ENCODE results near the gene EPS15. TPM values are rescaled to one million over a fixed set of nuclear protein-coding genes. Genes with fewer than 3 reads are reported as not detected.

The EPS15 gene
- total and polyA plus RNA-seq, 2 experiments from 2014 or later, result 31.0 to 76.5 TPM

- Histone ChIP-seq H3K4me2 (no peak overlapping the region), H3K9me2 (ENCODE audit: insufficient read depth) (no peaks in the 10 kb centered on the region), H3K4me3 (no peak overlapping the region), H3F3A (replicated peaks; ENCODE audit: low read depth) (no peaks in the 10 kb centered on the region), H2AFZ (no peak overlapping the region), H3K27ac (ENCODE audit: low read depth) (no peak overlapping the region), H3K36me3 (ENCODE audit: insufficient read depth) (no peaks in the 10 kb centered on the region), H3K27me3 (ENCODE audit: insufficient read depth) (no peaks in the 10 kb centered on the region), H4K20me1 (replicated peaks; ENCODE audit: insufficient read depth) (no peaks in the 10 kb centered on the region), H3K79me2 (replicated peaks; ENCODE audit: insufficient read depth) (no peaks in the 10 kb centered on the region), H3K4me1 (ENCODE audit: insufficient read depth) (no peaks in the 10 kb centered on the region)
- ATAC-seq, result no peak
- TF ChIP-seq CREB1 (CRISPR knock-in tag; IDR thresholded peaks at IDR 0.05; ENCODE audit: low read depth) (no peak), ZNF114 (CRISPR knock-in tag; IDR thresholded peaks at IDR 0.05) (no peak), JUNB (IDR thresholded peaks at IDR 0.05; ENCODE audit: unreplicated experiment) (no peak), ETS1 (IDR thresholded peaks at IDR 0.05) (no peak), REST (IDR thresholded peaks at IDR 0.05; ENCODE audit: unreplicated experiment) (no peak), ZNF462 (CRISPR knock-in tag; IDR thresholded peaks at IDR 0.05) (no peak)
- Mint-ChIP-seq H3K27ac (no peak overlapping the region), H3K27me3 (ENCODE audit: insufficient read depth, low read depth, poor library complexity) (no peaks in the 10 kb centered on the region), H3K9me3 (no peaks in the 10 kb centered on the region), H3K4me3 (no peak overlapping the region), H3K36me3 (ENCODE audit: low read depth) (no peaks in the 10 kb centered on the region), H3K4me1 (no peaks in the 10 kb centered on the region)
- DNase-seq (ENCODE audit: low spot score), result no peak
Observed at GRCh38 chr1:51444534-51445192, 74.4 kb downstream of the EPS15 start.
